PC-9 (cell line): Measurements from ENCODE around the gene SDK2. TPM values are rescaled to one million over a fixed set of nuclear protein-coding genes. Genes with fewer than 3 reads are reported as not detected.

Experiments
- BruUV-seq: library from RNA; stranded (reverse); fragments of 400-500 nt; replicated peaks from 2 replicates; lab custom pipeline; 2021; lab: Mats Ljungman, UMichigan
- CTCF ChIA-PET: fragments of 300-600 bp; sonication (Branson Sonifier 250); formaldehyde crosslinking; loops from one replicate; lab custom pipeline; 2022; ENCODE audit warnings: antibody characterized with exemption; lab: Charles Lee
- POLR2A ChIA-PET: fragments of 300-600 bp; sonication (Branson Sonifier 250); formaldehyde crosslinking; loops from one replicate; lab custom pipeline; 2022; ENCODE audit warnings: antibody characterized with exemption; ENCODE audit not compliant: unreplicated experiment; lab: Charles Lee
- DNase-seq, 2 experiments: peaks; one replicate each; pipeline versions ENCODE4 v3.0.0 to v3.0.0-alpha.2; 2015 to 2022; ENCODE audit warnings: mixed read lengths in 1 of 2
- H2AFZ ChIP-seq: fragments of 200-600 bp; sonication (generic); 2 replicates; pipeline ENCODE4 v1.8.1; 2017; ENCODE audit warnings: antibody characterized with exemption
- H3F3A ChIP-seq: fragments of 200-600 bp; sonication (generic); 2 replicates; pipeline ENCODE4 v1.8.1; 2017; ENCODE audit warnings: antibody characterized with exemption, mild to moderate bottlenecking, low read depth; ENCODE audit not compliant: insufficient read depth
- H3K27ac ChIP-seq: fragments of 200-600 bp; sonication (generic); 2 replicates; pipeline ENCODE4 v1.6.1; 2016; ENCODE audit warnings: mixed run types
- H3K27me3 ChIP-seq: fragments of 200-600 bp; sonication (generic); 2 replicates; pipeline ENCODE4 v1.6.1; 2016; ENCODE audit warnings: low read depth, mixed run types; ENCODE audit not compliant: insufficient read depth
- H3K36me3 ChIP-seq: fragments of 200-600 bp; sonication (generic); 2 replicates; pipeline ENCODE4 v1.6.1; 2016; ENCODE audit warnings: low read depth, mixed run types
- H3K4me1 ChIP-seq: fragments of 200-600 bp; sonication (generic); replicated peaks from 2 replicates; pipeline ENCODE4 v1.6.1; 2016; ENCODE audit warnings: mixed run types; ENCODE audit not compliant: insufficient read depth
- H3K4me2 ChIP-seq: fragments of 200-600 bp; sonication (generic); 2 replicates; pipeline ENCODE4 v1.6.1; 2017; ENCODE audit warnings: mixed run types
- H3K4me3 ChIP-seq: fragments of 200-600 bp; sonication (generic); 2 replicates; pipeline ENCODE4 v1.6.1; 2016; ENCODE audit warnings: mixed run types
- H3K79me2 ChIP-seq: fragments of 200-600 bp; sonication (generic); 2 replicates; pipeline ENCODE4 v1.6.1; 2017; ENCODE audit warnings: low read depth, mixed run types
- H3K9me2 ChIP-seq: fragments of 200-600 bp; sonication (generic); 2 replicates; pipeline ENCODE4 v1.8.1; 2017; ENCODE audit warnings: mild to moderate bottlenecking; ENCODE audit not compliant: insufficient read depth
- H3K9me3 ChIP-seq: fragments of 200-600 bp; sonication (generic); 2 replicates; pipeline ENCODE4 v1.8.1; 2016; ENCODE audit warnings: low read depth; ENCODE audit not compliant: insufficient read depth
- H4K20me1 ChIP-seq: fragments of 200-600 bp; sonication (generic); 2 replicates; pipeline ENCODE4 v1.8.1; 2017; ENCODE audit not compliant: insufficient read depth
- EZH2 ChIP-seq: fragments of 200-600 bp; sonication (generic); IDR thresholded peaks from 2 replicates; pipeline ENCODE4 v1.8.0; 2017; ENCODE audit warnings: antibody characterized with exemption, low read depth
- intact Hi-C: fragments of 100-400 bp; cut with micrococcal nuclease; formaldehyde crosslinking; loops from one replicate; pipeline ENCODE4 v1.10.0; 2022; ENCODE audit not compliant: unreplicated experiment
- total RNA-seq: library from RNA; stranded (reverse); gene quantifications from 2 replicates; pipeline ENCODE4 v1.2.3, GENCODE V29; 2021
- TF ChIP-seq, protein P1 (sequence below): fragments of 200-600 bp; sonication (generic); conservative IDR thresholded peaks from 2 replicates; pipeline ENCODE4 v1.6.1; 2017; ENCODE audit warnings: mixed run types, antibody characterized with exemption, mild to moderate bottlenecking, moderate library complexity

SDK2 gene
- total RNA-seq, 1 experiment from 2014 or later, result 0.04 TPM

DNA sequence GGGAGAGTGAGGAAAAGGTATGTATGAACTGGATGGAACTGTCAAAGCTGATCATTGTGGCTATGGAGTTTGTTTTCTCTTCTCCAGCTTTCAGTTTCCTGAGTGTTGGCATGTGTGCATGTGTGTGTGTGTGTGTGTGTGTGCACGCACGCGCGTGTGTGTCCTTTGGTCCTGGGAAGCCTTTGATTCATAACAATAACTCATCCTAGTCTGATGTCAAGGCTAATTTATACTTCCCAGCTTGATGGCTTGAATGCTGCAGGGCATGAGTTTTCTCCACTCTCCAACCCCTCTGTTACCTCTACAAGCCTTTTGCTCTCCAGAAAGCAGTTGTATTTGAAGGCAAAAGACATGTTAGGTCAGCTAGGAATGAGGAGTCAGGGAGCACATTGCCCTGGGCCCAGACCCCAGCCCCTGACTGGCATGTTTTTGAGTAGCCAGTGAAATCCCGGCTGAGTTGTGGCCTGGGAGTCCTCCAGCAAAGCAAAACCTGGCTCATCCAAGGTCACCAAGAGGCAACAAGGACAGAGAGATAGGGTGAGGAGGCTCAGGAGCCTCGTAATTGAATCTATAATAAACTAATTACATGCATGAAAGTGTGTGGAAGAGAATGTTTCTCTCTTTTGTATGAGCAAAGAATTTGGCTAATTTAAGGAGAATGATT is 323.5 kb downstream of the SDK2 start:
- H3K4me1 ChIP-seq, result peaks cover 6% of the 10 kb centered on the region; the same call in 1 of the 2 replicates
- no peaks in the 10 kb centered on the region for H4K20me1 ChIP-seq
- no peak for TF ChIP-seq EZH2
- TF ChIP-seq, protein P1, sequence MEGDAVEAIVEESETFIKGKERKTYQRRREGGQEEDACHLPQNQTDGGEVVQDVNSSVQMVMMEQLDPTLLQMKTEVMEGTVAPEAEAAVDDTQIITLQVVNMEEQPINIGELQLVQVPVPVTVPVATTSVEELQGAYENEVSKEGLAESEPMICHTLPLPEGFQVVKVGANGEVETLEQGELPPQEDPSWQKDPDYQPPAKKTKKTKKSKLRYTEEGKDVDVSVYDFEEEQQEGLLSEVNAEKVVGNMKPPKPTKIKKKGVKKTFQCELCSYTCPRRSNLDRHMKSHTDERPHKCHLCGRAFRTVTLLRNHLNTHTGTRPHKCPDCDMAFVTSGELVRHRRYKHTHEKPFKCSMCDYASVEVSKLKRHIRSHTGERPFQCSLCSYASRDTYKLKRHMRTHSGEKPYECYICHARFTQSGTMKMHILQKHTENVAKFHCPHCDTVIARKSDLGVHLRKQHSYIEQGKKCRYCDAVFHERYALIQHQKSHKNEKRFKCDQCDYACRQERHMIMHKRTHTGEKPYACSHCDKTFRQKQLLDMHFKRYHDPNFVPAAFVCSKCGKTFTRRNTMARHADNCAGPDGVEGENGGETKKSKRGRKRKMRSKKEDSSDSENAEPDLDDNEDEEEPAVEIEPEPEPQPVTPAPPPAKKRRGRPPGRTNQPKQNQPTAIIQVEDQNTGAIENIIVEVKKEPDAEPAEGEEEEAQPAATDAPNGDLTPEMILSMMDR, result no peak
- ChIA-PET CTCF (interaction anchor here (0.7 kb wide), 1 partner anchor 18 kb away, joined by 4 read pairs; no protein-coding TSS in a partner anchor), POLR2A (interaction anchor here (0.5 kb wide), 1 partner anchor 9 kb away, joined by 5 read pairs; no protein-coding TSS in a partner anchor)
- no peaks in the 10 kb centered on the region for H3K36me3 ChIP-seq
- BruUV-seq, result no TSS peak
- H3K9me2 ChIP-seq, result no peaks in the 10 kb centered on the region
- 0 out of 2 replicates have a peak, but pooled peaks cover 3% of the 10 kb centered on the region for H3K27me3 ChIP-seq
- H3K9me3 ChIP-seq, result no peaks in the 10 kb centered on the region
- H3K27ac ChIP-seq, result no peak overlapping the region
- H3K79me2 ChIP-seq, result no peaks in the 10 kb centered on the region
- no peak overlapping the region for H3K4me2 ChIP-seq
- intact Hi-C loops, result no loop called here
- H2AFZ ChIP-seq, result no peak overlapping the region
- no peak overlapping the region for H3K4me3 ChIP-seq
- no peaks in the 10 kb centered on the region; the same call in 1 of the 2 replicates for H3F3A ChIP-seq
- no peak for DNase-seq

GRCh38 chr17:73319766-73320165 is 324.5 kb downstream of the SDK2 start:
- Histone ChIP-seq H3K9me2 (no peaks in the 10 kb centered on the region), H3K4me2 (no peak overlapping the region), H3K27ac (no peak overlapping the region), H3K36me3 (no peaks in the 10 kb centered on the region), H3K9me3 (no peaks in the 10 kb centered on the region), H3K27me3 (0 out of 2 replicates have a peak, but pooled peaks cover 3% of the 10 kb centered on the region), H3K79me2 (no peaks in the 10 kb centered on the region), H3F3A (no peaks in the 10 kb centered on the region), H2AFZ (no peak overlapping the region), H3K4me1 (peaks cover 6% of the 10 kb centered on the region; the same call in 1 of the 2 replicates), H4K20me1 (no peaks in the 10 kb centered on the region), H3K4me3 (no peak overlapping the region)
- CTCF ChIA-PET, result no interaction called here
- POLR2A ChIA-PET, result no interaction called here
- no TSS peak for BruUV-seq
- DNase-seq, result peak in 1 of 2 experiments; percentile 22
- no peak for TF ChIP-seq EZH2
- TF ChIP-seq, protein P1, result no peak
- intact Hi-C loops, result no loop called here

DNA sequence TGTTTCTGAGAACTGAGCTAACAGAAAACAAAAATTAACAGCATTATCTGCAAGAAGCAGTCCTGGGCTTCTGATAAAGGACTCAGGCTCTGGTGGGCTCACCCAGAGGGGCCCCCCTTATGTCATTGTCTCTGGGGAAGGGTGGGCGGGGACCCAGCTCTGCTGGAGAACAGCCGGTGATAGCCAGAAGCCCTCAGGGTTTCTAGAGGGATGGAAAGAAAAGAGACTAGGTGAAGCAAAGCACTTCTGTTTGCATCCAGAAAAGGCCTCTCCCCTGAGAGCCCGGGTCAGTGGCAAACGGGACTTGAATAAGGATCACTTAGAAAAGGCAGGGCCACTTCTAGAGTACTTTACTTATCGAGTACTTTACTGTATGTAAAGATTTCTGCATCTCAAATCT is 325.4 kb downstream of the SDK2 start:
- CTCF ChIA-PET, result interaction anchor here (0.6 kb wide), 1 partner anchor 12 kb away, joined by 5 read pairs; no protein-coding TSS in a partner anchor
- no peaks in the 10 kb centered on the region for H3K36me3 ChIP-seq
- H3F3A ChIP-seq, result no peaks in the 10 kb centered on the region
- H3K9me2 ChIP-seq, result no peaks in the 10 kb centered on the region
- no peaks in the 10 kb centered on the region for H3K9me3 ChIP-seq
- no peaks in the 10 kb centered on the region for H3K27me3 ChIP-seq
- no peak overlapping the region for H2AFZ ChIP-seq
- POLR2A ChIA-PET, result interaction anchor here (0.6 kb wide), 1 partner anchor 150 kb away, joined by 5 read pairs; no protein-coding TSS in a partner anchor
- H3K4me3 ChIP-seq, result no peak overlapping the region
- no peak for DNase-seq
- intact Hi-C loops, result no loop called here
- no peaks in the 10 kb centered on the region for H3K79me2 ChIP-seq
- H3K27ac ChIP-seq, result no peak overlapping the region
- BruUV-seq, result no TSS peak
- peaks cover 6% of the 10 kb centered on the region; the same call in 1 of the 2 replicates for H3K4me1 ChIP-seq
- H3K4me2 ChIP-seq, result no peak overlapping the region
- TF ChIP-seq, protein P1, result no peak
- TF ChIP-seq EZH2, result no peak
- H4K20me1 ChIP-seq, result no peaks in the 10 kb centered on the region
